ENCODE results near the gene AMOTL2.

AMOTL2 gene

GRCh38 chr3:134378384-134378783, 4.1 kb upstream of the AMOTL2 start:
- DNase-seq = peak in 1 of 2 donors; percentile 28

- DNase-seq = no peak
These were observed 3.6 kb upstream of the AMOTL2 start for GRCh38 chr3:134377896-134378295.

- DNase-seq = no peak
These were observed 2.7 kb upstream of the AMOTL2 start for GRCh38 chr3:134376786-134377426.

GRCh38 chr3:134376385-134376765, 2.1 kb upstream of the AMOTL2 start:
- DNase-seq = no peak

GRCh38 chr3:134375582-134376384, 1.5 kb upstream of the AMOTL2 start:
- no peak for DNase-seq

GRCh38 chr3:134374791-134375581, 739 bp upstream of the AMOTL2 start:
- DNase-seq = no peak

- no peak for DNase-seq
These were observed 759 bp downstream of the AMOTL2 start for GRCh38 chr3:134373271-134374104.

- no peak for DNase-seq
These were observed 1.6 kb downstream of the AMOTL2 start for GRCh38 chr3:134372396-134373270.

- no peak for DNase-seq
These were observed 2.5 kb downstream of the AMOTL2 start for GRCh38 chr3:134371542-134372324.

- DNase-seq = no peak
These were observed 3.4 kb downstream of the AMOTL2 start for GRCh38 chr3:134370611-134371531.

- DNase-seq = no peak
These were observed 4.2 kb downstream of the AMOTL2 start for GRCh38 chr3:134369861-134370596.

- DNase-seq = no peak
These were observed 5.0 kb downstream of the AMOTL2 start for GRCh38 chr3:134369231-134369741.

- no peak for DNase-seq
These were observed 5.5 kb downstream of the AMOTL2 start for GRCh38 chr3:134368751-134369105.

- DNase-seq = no peak
These were observed 6.1 kb downstream of the AMOTL2 start for GRCh38 chr3:134367869-134368750.

GRCh38 chr3:134366928-134367811, 7.1 kb downstream of the AMOTL2 start:
- DNase-seq = no peak

- no peak for DNase-seq
These were observed 7.9 kb downstream of the AMOTL2 start for GRCh38 chr3:134366221-134366927.

Data from bone marrow (tissue), 2 donors.